ENCODE measurements around the gene TTYH3.

Gene TTYH3

DNA sequence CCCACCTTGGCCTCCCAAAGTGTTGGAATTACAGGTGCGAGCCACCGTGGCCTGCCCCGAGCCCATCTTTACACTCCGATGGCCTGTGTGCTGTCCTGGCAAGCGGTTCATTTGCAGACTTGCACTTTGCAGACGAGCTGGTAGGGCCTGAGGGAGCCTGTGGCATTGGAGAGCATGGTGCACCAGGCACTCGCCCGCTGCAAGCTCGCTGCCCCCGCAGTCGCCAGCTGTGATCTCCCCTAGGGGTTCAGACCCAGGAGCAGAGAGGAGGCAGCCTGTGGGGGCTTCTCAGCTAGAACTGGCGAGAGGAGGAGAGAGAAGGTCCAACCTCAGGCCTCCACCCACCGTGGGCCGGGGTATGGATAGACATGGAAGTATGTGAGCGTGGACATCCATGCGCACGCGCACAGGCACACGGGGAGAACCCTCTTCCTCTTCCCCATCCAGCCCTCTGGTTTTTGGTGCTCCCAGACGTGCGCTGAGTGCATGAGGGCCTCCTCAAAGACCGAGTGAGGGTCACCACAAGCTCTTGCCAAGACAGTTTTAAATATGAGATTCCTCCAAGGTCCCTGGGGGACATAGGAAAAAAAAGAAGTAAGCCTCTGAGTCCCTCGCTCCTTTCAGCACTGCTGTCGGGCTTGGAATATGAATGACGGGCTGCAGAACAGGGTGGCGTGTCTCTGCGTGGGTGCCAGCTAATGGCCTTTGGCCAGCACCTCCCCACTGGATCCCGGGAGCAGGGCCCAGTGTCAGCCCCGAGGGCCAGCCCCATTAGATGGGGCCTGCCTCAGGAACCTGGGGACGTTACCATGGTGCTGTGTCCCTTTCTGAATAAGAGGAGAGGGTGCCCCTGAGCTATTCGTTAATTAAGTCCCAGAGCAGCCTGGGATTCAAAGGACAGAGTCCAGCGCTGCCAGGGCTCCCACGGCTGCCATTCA lies 15.1 kb upstream of the TTYH3 start:
- DNase-seq (ENCODE audit: low read depth), result no peak

DNA sequence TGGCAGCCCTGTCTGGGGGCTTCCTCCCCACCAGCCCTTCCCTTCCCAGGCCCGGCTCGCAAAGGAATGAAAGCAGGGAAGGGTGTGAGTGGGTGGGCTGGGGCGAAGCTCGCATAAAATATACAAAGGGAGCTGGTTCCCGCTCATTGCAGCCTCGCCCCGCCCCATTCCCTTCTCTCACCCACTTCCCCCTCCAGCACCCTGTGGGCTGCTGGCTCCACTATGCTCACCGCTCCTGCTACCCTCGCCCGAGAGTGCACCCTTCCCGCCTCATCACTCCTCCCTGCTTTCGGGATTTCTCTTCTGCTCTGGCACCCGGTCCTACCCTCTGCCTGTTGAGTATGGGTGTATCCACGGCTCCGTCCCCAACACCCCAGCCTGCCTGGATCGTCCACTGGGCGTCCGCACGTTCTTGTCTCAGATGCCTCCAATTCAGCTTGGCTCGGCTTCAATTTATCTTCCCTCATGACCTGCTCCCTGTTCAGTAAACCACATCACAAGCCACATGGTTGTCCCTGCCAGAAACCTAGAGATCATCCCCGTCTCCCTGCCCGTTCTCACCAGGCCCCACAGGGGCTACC lies 14.4 kb upstream of the TTYH3 start:
- DNase-seq (ENCODE audit: low read depth), result no peak

DNA sequence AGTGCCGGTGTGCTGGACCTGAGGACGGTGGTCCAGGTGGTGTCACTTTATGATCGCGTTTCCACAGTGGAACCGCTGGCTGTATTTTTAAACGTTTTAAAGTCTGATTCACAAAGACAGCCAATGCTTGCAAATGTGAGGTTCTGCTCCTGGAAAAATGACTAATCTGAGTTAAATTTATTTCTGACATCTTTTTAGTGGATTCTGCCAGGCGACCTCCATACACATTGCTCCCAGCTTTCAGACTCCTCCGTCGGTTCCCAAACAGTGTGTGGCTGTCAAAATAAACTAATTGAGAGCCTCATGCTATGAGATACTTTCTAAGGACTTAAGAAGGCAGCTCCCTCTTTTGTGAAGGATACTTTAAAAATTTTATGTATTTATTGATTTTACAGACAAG lies 12.7 kb upstream of the TTYH3 start:
- DNase-seq (ENCODE audit: low read depth), result no peak

DNA sequence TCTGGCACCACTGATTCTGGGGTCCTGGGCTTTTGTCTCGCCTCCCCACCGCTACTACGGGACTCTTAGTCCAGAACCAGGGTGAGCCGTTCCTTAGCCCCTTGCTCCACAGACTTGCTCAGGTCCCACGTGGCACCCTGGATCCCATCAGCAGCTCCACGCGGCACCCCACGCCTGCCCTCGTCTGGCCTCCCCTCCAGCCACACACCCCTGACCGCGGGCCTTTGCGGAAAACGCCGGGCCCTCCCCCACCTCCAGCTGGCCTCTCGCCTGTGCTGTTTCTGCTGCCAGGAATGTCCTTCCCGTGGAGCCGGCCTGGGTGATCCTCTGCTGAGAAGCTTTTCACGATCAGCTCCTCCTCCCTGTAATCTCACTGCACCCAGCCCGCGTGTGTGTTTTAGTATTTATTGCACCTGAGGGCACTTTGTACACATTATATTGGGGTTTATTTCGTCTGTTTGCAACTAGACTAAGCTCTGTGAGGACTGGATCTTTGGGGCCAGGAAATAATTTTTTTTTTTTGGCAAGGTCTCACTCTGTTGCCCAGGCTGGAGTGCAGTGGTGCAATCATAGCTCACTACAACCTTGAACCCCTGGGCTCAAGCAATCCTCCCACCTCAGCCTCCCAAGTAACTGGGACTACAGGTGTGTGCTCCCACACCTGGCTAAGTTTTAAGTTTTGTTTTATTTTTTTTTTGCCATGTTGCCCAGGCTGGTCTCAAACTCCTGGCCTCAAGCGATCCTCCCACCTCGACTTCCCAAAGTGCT lies 10.5 kb upstream of the TTYH3 start:
- no peak for DNase-seq (ENCODE audit: low read depth)

DNA sequence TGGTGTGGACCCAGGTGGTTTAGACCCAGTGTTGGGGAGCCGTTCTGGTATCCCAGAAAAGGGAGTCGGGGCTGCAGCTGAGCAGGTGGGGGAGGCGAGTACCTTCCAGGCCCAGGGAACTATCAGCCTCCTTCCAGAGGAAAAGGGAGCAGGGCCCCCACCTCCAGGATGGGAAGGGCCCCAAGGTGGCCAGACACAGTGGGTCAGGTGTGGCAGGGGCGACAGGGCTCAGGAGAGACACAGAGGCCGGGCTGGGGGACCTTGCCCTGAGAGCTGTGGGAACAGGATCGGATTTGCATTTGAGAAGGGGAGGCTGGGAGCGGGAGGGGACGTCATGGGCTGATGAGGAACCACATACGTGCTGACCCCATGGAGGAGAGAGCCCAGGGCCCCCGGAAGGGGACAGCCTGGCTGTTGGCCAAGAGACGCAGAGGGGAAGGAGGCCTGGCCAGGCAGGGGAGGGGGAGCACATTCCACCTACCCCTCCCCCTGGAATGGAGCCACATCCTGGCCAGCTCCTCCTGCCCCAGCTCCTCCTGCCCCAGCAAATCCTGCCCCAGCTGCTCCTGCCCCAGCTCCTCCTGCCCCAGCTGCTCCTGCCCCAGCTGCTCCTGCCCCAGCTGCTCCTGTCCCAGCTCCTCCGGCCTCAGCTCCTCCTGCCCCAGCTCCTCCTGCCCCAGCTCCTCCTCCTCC lies 9.7 kb upstream of the TTYH3 start:
- no peak for DNase-seq (ENCODE audit: low read depth)

DNA sequence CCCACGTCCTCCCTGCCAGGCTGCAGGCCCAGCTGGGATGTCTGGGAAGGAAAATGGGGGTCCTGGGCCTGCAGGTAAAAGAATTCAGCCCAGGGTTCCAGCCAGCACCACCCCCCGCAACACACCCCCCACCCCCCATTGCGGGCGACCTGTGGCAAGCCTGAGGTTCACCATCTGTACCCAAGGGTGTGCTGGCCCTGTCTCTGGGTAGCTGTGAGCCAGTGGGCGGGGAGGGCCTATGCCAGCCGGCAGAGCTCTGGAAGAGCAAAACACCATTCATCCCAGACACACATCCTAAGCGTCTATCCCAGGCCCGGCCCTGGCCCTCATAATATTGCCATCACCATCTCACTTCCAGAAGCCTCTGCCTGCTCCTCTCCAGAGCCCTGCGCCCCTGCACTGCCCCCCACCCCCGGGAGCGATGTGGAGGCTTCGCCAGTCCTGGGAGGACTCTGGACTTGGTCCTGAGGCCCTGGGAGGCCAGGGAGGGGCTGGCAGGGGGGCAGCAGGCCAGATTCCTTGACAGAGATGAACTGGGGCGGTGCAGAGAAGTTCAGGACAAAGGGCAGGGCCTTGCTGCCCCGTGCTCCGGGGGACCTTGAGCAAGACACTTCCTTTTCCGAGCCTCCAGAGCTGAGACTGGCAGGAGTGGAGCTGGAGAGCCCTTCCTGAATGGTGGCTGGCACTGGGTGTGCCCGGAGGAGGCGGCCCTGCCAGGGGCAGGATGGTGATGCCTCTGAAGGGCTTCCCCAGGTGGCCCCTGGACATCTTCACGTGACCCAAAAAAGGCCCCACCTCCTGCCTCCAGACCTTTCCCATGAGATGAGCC lies 8.7 kb upstream of the TTYH3 start:
- DNase-seq (ENCODE audit: low read depth), result no peak

DNA sequence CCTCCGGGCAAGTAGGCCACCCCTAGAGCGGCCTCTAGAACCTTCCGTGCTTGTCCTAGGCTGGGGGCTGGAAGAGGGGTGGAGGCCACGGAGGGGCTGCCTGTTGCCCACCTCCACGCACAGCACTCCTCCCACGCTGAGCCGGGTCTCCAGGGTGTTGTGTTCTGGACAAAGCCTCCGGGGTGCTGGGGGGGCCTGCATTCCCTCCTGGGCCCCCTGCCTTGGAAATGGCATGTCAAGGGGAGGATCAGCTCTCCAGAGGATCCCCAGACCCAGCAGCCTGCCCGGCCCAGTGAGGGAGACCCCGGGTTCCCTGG lies 8.1 kb upstream of the TTYH3 start:
- DNase-seq (ENCODE audit: low read depth), result no peak

DNA sequence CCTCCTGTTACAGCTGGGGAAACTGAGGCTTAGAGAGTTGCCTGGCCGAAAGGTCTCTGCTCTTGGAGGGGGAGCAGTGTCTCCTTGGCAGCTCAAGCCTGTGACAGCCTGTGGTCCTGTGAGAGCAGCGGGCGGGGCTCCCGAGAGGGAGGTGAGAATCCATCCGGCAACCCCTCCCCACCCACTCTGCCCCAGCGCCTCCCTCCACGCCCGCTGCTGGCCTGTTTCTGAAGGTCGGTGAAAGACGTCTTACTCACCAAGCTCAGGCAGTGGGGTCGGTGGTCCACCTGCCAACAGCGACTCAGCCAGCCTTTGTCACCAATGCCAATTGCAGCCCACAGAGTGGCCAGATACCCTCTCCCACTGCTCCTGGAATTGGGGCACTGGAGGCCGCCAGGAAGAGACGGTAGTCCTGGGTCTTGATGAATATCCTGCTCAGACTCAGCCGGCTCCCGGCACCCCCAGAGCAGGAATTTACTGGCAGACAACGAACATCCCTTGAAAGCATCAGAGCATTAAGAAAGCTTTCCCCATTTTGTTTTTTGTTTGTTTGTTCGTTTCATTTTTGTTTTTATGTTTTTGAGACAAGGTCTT lies 7.4 kb upstream of the TTYH3 start:
- no peak for DNase-seq (ENCODE audit: low read depth)

DNA sequence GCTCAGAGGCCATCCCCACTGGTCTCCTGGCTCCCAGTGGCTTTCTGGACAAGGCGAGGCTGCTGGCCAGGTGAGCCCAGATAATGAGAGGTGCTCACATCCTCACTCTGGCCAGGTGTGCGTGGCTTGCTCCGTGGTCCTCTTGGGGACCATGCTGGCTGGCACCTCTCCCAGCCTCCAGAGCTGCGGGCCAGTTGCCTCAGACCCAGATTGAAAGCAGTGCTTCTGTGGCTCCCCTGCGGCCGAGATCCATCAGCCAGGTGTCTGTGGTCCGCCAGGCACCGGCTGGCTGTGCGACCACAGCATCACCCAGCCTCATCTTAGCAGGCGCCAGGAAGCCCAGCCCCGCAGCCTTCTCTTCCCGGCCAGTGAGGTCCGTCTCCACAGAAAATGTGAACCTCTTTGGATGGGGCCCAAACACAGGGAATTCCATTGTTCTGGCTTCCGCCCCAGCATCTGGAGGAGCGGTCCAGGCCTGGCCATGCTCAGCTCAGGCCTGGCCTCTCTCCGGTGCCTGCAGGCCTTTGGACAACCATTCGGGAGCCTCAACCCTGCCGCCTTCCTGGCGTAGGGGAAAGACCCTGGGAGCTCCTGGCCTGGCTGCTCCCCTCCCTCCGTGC lies 5.2 kb upstream of the TTYH3 start:
- DNase-seq (ENCODE audit: low read depth), result no peak

DNA sequence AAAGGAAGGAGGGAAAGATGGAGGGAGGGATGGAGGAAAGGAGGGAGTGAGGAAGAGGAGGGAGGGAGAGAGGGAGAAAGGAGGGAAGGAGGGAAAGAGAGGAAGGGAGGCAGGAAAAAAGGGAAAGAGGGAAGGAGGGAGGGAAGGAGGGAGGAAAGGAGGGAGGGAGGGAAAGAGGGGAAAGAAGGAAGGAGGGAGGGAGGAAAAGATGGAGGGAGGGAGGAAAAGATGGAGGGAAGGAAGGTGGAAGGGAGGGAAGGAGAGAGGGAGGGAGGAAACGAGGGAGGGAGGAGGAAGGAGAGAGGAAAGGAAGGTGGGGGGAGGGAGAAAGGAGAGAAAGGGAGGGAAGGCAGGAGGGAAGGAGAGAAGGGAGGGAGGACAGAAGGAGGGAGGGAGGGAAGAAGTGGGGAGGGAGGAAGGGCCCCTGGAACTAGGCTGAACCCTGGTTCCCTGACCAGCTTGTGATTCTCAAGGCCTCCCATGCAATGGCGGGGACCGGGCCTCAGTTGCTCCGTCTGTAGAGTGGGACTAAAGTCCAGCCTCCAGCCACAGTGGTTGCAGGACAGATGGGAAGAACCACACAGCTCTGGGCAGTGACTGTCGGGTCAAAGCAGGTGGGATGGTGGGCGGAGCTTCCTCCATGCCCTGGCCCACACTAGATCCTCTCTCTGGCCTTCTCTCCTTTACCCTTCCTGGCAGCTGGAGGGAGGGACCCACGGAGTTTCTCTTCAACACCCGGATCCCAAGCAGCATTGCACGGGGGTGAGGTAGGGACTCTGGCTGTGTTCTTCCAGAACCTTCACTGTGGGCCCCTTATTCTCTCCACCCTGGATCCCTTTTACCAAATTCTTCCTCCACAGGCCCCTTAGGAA lies 4.3 kb upstream of the TTYH3 start:
- DNase-seq (ENCODE audit: low read depth), result no peak

DNA sequence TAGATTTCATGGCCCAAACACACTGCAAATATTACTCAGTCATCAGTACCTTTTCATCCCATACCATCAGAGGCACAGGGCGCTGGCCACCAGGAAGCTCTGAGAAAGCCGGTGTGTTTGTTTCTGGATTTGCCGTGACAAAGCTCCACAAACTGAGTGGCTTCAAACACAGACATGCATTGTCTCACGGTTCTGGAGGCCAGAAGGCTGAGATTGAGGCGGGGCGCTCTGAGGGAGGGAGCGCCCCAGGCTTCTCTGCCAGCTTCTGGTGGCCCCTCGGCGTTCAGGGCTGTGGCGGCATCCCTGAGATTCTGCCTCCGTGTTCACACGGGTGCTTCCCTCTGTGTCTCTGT lies 3.7 kb upstream of the TTYH3 start:
- DNase-seq (ENCODE audit: low read depth), result no peak

DNA sequence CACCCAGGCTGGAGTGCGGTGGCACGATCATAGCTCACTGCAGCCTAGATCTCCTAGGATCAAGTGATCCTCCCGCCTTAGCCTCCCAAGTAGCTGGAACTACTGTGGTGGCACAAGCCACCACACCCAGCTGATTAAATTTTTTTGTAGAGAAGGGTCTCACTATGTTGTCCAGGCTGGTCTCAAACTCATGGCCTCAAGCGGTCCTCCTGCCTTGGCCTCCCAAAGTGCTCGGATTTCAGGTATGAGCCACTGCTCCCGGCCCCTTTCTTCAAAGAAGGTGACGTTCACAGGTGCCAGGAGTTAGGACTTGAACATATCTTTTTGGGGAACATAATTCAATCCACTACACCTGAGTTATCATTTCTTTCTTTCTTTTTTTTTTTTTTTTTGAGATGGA lies 2.9 kb upstream of the TTYH3 start:
- DNase-seq (ENCODE audit: low read depth), result no peak

DNA sequence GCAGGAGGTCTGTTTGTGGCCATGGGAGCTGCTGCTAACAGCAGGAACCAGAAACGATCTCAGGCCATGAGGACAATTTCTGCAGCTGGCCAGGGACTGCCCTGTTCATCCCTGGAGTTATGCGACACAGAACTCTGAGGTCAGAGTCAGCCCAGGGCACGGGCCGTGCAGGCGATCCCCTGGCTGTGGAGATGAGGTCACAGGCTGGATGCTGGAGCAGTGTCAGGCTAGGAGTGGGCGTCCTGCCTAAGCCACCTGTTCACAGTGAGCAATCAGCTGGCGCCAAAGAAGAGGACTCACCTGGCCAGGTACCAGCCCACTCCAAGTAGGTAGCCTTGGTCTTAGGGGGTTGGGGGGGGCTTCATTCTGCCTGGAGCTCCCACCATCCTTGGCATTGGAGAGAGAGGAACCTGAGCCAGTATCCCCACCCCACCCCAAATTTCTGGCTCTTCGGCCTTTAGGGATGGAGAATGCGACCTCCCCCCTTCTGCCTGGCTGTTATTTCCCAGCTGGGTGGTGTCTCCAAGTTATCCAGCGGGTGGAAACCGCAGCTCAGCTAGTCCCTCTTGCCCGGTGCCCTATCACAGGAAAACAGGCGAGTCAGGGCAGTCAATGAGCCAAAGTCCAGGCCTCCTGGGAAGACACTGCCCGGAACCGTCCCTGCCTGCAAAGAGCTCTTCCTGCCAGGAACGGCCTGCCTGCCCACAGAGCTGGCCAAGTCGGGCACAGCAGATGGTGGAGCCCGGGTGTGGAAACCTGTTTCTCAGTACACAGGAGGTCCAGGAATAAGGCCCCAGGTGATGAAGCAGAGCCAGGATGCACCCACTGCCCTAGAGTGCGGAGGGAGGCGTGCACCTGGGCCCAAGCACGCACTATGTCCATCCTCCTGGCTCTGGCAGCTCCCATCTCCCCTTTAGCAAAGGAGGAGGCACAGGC lies 1.8 kb upstream of the TTYH3 start:
- DNase-seq (ENCODE audit: low read depth), result no peak

DNA sequence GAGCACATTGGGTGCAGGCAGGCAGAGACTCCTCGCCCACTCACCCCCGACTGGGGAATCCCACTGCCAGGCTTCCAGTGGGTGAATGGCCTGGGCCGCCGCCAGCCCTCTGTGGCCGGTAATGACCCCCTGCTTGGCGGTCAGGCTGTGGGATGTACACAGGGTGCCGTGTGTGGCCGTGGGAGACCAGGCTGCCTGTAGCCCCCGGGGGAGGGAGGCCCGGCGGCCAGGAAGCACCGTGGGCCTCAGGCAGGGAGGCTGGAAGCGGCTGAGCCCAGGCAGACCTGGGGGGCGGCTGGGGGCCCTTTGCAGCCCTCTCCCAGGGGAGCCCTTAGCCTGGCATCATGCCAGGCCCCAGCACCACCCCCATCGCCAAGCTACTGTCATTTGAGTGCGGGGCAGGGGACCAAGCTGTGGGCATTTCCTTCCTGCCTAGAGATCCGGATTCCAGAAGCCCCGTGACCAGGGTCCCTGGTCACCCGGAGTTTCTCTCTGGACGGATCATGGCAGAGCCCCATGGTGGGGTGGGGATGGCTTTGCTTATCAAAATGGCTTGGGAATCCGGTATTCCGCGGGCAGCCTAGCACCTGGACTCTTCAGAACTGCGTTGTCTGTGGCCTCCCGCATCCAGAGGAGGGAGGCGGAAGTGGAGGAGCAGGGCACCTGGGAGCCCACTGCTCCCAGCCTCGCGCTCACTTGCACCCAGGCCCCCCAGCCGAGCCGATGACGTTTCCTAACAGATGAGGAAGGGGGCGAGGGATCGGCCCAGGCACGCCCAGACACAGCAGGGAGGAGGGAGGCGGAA lies 1.1 kb downstream of the TTYH3 start:
- peak; percentile 36 for DNase-seq (ENCODE audit: low read depth)

DNA sequence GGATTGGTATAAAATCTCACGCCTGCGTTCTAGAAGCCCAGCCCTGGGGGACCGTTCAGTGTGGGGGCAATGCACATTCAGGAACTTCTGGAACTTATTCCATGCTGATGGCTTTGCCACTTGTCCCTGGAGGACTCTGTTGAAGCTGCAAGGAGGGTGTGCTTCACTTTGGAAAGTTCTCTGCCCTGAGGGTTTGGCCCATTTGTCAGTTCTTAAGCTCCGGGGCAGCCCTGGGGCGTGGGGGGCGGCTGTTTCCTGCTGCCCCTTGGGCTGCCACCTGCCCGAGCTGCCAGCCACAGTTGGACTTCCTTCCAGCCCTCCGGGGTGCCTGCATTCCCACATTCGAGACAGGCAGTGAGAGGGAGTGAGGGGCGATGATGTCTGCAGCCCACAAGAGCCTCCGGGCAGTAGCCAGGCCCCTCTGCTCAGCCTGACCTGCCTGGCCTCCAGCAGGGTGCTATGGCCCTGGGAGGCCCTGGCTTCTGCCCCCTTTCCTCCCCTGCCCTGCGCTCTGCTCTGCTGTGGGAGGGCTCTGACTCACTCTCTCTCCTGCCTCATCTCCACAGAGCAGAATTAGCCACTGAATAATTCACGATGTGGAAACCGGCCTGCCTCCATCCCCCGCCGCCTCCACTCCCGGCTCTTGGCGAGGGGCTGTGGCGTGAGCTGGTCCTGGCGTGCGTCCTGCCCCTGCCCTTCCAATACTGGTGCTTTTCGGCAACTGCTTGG lies 1.9 kb downstream of the TTYH3 start:
- DNase-seq (ENCODE audit: low read depth), result peak; percentile 29

DNA sequence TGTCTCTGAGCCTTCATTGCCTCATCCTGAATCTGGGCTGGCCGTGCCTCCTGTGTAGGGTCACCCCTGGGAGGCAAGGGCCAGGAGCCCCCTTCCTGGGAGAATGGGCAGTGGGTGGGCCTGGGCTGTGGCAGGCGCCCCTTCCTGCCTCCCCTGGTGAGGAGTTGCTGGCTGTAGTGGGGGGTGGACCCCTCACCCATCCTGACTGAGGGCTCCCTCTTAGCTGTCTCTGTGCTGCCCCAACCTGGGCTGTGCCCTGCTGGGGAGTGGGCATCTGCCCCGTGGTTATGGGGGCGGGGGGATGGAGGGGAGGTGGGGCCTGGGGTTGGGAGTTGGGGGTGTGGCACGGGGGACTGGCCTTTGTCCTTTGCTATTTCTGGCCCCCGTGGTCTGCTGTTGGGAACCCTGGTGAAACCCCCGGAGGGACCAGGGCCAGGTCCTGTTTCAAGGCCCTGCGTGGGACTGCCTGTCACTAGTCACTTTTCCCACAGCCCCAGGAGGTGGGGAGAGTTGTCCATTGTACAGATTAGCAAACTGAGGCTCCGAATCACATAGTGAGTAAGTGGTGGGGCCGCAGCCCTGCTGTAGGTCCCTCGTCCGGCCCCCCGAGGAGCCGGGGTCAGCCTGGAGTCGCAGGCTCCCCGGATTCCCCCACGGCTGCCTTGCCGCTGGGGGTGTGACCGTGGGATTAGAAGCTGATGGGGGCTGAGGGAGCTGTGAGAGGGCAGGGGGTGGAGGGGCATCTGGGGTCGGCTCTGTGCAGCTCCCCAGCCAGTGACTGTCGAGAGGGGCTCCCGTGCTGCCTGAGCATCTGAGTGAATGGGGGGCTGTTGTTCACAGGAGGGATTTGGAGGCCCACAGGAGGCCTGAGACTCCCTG lies 2.7 kb downstream of the TTYH3 start:
- DNase-seq (ENCODE audit: low read depth), result no peak

Data from activated T-cell treated with anti-CD3 and anti-CD28 coated beads for 24 hours (primary cell).